HG03378 (cell line): ENCODE measurements around the gene CXCL16.

Source experiments
- ATAC-seq: cut with Tn5 transposase; IDR thresholded peaks from one replicate; pipeline ENCODE4 v1.9.1; 2021; ENCODE audit warnings: mild to moderate bottlenecking, moderate library complexity; ENCODE audit not compliant: unreplicated experiment

CXCL16 gene

GRCh38 chr17:4751932-4752331 lies 12.2 kb upstream of the CXCL16 start:
- ATAC-seq = no peak

DNA sequence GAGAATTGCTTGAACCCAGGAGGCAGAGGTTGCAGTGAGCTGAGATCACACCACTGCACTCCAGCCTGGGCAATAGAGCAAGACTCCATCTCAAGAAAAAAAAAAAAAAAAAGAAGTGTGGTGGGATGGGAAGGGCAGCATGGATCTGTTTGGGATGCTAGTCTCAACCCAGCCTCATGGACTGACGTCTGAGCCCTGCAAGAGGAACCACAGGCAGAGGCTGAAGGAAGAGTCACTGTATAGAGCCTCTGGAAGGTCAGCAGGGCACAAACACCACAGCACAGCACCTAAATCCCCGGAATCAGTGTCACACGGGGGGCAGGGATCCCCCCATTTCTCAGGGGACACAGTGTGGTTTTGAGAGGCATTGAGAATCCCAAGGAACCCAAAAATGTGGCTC lies 10.9 kb upstream of the CXCL16 start:
- no peak for ATAC-seq

GRCh38 chr17:4748686-4749085 lies 9.0 kb upstream of the CXCL16 start:
- no peak for ATAC-seq

GRCh38 chr17:4747847-4748246 lies 8.1 kb upstream of the CXCL16 start:
- ATAC-seq = no peak

- ATAC-seq = no peak
Measured at GRCh38 chr17:4744999-4745969, 5.6 kb upstream of the CXCL16 start.

GRCh38 chr17:4743898-4744297 lies 4.2 kb upstream of the CXCL16 start:
- no peak for ATAC-seq

DNA sequence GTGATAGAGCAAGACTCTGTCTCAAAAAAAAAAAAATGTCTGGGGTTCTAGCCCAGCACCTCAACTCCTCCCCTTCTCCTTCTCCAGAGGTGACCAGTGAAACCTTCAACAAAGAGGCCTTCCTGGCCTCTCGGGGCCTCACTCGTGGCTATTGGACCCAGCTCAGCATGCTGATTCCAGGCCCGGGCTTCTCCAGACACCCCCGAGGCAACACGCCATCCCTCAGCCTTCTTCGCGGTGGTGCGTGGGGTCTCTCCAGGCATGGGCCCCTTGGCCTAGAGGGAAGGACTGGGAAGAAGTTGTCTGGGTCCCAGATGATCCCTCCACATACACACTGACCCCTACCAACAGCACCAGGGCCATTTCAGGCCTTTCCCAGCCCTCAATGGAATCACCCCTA lies 3.5 kb upstream of the CXCL16 start:
- ATAC-seq = no peak

GRCh38 chr17:4742629-4743028 lies 2.9 kb upstream of the CXCL16 start:
- ATAC-seq = no peak

GRCh38 chr17:4742133-4742532 lies 2.4 kb upstream of the CXCL16 start:
- ATAC-seq = no peak

DNA sequence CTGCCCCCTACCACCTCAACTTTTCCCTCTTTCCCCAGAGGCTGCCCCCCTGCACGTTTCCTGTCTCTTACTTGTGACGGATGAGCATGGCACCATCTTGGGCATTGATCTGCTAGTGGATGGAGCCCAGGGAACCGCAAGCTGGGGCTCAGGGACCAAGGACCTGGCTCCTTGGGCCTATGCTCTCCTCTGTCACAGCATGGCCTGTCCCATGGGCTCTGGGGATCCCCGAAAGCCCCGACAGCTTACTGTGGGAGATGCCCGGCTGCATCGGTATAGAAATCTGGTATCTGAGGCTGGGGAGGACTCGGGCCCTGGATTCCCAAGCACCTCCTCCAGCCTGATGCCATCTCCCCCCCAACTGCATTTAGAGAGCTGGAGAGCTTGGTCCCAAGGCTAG lies 1.8 kb upstream of the CXCL16 start:
- no peak for ATAC-seq

DNA sequence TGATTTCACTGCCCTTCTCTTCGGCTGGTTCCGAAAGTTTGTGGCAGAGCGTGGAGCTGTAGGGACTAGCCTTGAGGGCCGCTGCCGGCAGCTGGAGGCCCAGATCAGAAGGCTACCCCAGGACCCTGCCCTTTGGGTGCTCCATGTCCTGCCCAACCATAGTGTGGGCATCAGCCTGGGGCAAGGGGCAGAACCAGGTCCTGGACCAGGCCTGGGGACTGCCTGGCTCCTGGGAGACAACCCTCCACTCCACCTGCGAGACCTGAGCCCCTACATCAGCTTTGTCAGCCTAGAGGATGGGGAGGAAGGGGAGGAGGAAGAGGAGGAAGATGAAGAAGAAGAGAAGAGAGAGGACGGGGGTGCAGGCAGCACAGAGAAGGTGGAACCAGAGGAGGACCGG lies 856 bp upstream of the CXCL16 start:
- no peak for ATAC-seq

GRCh38 chr17:4740025-4740351 lies 260 bp upstream of the CXCL16 start:
- no peak for ATAC-seq

DNA sequence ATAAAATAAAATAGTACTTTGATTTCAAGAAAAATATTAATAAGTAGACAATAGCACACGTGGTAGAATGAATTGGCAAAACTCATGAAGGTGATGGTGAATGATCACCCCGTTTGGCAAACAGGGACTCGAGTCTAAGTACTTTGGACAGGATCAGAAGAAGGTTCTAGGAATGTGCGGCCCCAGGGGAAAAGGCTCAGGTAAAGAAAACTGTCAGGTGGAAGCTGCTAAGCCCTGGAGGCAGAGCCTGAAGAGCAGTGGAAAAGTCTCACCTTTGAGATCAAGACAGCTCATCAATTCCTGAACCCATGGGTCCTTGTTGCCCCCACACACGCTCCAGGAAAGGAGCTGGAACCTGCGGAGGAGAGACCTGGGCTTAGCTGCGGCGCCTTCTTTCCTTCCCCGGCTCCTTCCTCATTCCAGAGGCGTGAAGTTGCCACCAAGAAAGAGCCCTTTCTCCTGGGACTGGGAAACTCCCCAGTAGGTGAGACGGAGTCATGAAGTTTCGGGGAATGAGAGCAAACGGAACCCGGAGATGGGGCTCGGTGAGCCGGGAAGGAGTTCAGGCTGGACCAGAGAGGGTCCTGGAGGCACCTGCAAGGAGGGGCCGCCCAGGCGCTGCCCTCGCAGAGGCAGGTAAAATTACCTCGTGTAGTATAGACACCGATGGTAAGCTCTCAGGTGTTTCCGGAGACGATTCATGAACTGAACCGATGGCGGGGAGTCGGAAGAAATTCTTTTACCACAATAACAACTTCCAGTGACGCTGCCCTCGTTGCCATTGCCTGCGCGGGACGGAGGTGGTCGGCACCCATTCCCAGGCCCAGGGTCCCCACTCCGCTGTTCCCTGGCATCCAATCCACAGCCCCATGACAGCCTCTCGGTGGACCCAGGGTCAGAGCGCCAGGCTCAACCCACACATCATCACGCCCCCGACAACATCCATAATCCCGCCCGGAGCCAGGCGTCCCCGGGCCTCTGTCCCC lies 1.3 kb downstream of the CXCL16 start:
- no peak for ATAC-seq

GRCh38 chr17:4735876-4736651 lies 3.7 kb downstream of the CXCL16 start:
- no peak for ATAC-seq

- ATAC-seq = no peak
Measured at GRCh38 chr17:4734857-4735475, 4.8 kb downstream of the CXCL16 start.

- no peak for ATAC-seq
Measured at GRCh38 chr17:4733073-4733531, 6.6 kb downstream of the CXCL16 start.

GRCh38 chr17:4728124-4728523 lies 11.6 kb downstream of the CXCL16 start:
- ATAC-seq = no peak

DNA sequence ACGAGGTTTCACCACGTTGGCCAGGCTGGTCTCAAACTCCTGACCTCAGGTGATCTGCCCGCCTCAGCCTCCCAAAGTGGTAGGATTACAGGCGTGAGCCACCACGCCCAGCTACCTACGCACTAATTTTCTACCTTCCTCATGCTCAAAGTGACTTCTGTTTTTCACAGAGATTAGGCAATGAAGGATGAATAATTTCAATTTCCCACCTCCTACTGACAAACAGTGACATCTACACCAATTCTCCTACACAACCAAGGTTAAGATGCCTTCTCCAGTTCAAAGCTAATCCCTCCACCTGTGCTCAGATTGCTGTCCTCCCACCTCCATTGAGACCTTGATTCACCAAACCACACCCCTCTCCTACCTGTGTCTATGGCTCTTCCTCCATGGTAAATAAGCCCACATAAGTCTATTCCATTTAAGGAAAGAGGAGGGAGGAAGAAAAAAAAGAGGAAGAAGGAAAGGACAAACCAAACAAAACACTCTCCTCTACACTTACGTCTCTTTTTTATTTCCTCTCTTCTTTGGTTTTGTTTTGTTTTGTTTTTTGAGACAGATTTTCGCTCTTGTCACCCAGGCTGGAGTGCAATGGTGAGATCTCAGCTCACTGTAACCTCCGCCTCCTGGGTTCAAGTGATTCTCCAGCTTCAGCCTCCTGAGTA lies 13.9 kb downstream of the CXCL16 start:
- ATAC-seq = no peak

GRCh38 chr17:4724650-4725049 lies 15.1 kb downstream of the CXCL16 start:
- no peak for ATAC-seq

- ATAC-seq = no peak
Measured at GRCh38 chr17:4722678-4723240, 17.0 kb downstream of the CXCL16 start.
